ENCODE data around the gene TMEM151A. TPM values are rescaled to one million over a fixed set of nuclear protein-coding genes. Genes with fewer than 3 reads are reported as not detected.
A peak's percentile ranks its signal among the peaks of the same experiment; 100 is the strongest.

TMEM151A gene
- total RNA-seq, 4 donors from 2014 or later = 1.6 to 14.8 (median 9.1) TPM; not detected in 1

DNA sequence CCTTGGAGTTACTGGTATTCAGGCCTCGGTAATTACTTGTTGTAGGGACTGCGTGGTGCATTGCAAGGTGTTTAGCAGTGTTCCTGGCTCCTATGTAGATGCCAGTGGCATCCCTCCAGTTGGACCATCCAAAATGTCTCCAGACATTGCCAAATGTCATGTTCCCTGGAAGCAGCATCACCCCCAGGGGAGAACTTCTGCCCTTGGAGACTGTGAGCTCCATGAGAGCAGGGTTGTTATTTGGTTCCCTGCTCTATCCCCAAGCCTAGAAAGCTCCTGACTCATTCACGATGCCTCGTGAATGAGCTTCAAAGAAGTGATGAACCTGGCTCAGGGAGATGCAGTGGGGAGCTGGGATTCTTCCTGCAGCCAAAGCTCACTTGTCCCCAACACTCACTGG lies 29.9 kb downstream of the TMEM151A start:
- DNase-seq (ENCODE audit: low spot score) (no peak), ATAC-seq (ENCODE audit: low FRiP score) (no peak)
- no peak for TF ChIP-seq CTCF (IDR thresholded peaks at IDR 0.05)

DNA sequence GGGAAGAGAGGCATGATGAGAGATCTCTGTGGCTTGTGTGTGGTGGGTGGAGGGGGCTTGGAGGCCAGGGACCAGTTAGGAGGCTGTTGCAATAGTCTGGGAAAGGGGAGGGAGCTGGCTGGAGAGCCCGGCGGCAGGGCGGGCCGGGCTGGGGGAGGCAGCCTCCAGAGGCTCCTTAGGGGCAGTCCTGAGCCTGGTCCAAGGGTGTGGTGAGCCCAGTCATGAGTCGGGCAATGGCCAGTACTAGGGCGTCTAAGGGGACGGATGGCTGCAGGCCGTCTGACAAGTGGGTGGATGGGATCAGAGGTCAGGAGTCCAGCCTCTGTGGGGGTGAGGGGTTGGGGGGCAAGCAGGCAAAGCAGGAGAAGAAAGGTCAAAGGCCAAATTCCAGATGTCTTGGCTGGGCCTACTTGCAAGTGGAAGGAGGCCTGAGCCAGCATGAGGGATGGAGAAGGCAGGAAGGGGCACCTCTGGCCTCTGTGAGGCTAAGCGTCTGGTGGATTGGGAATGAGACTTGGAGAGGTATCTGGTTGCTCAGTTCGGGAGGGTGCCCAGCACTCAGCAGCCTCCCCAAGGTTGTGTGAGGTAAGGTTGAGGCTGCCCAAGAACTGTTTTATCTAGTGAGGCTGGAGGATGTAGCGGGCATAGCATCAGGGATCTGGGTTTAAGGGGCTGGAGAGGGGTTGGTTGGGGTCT lies 31.2 kb downstream of the TMEM151A start:
- no peak for TF ChIP-seq CTCF (IDR thresholded peaks at IDR 0.05)
- DNase-seq (ENCODE audit: low spot score) = no peak
- ATAC-seq (ENCODE audit: low FRiP score) = no peak

GRCh38 chr11:66323684-66324083 lies 32.0 kb downstream of the TMEM151A start:
- no peak for TF ChIP-seq CTCF (IDR thresholded peaks at IDR 0.05)
- DNase-seq (ENCODE audit: low spot score) = no peak
- no peak for ATAC-seq (ENCODE audit: low FRiP score)

DNA sequence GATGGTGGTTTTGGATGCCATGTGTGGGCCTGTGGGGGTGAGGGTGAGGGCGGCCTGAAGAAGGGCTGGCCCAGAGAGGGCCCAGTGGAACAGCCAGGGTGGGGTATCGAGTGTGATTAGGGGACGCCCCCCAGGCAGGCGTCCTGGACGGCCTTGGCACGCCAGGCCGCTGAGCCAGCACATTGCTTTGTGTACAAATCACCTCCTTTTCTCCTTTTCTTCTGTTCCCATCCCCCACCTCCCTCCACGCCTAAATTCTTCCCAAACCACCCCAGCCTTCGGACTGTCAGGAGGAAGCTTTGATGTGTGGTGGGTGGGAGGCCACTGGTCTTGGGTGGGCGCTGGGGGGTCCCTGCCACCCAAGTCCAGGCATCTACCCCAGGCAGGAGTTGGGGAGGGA lies 33.0 kb downstream of the TMEM151A start:
- ATAC-seq (ENCODE audit: low FRiP score) (no peak), DNase-seq (ENCODE audit: low spot score) (no peak)
- TF ChIP-seq CTCF (IDR thresholded peaks at IDR 0.05) = no peak

DNA sequence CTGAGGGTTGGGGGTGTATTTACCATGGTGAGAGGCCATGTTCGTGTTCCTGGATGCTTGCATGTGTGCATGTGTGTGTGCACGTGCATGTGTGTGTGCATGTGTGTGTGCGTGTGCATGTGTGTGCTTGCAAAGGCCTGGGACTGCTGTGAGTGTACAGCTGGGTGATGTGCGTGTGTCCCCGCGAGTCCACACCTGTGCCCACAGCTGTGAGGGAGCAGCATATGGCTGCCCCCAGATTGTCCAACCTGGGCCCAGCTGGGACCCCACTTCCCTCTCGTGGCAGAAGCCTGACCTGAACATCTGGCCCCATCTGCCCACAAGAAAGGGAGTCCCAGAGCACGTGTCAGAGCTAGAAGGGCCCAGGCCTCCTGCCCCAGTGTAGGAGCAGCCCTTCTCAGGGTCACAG lies 33.6 kb downstream of the TMEM151A start:
- no peak for TF ChIP-seq CTCF (IDR thresholded peaks at IDR 0.05)
- DNase-seq (ENCODE audit: low spot score) (no peak), ATAC-seq (ENCODE audit: low FRiP score) (no peak)

DNA sequence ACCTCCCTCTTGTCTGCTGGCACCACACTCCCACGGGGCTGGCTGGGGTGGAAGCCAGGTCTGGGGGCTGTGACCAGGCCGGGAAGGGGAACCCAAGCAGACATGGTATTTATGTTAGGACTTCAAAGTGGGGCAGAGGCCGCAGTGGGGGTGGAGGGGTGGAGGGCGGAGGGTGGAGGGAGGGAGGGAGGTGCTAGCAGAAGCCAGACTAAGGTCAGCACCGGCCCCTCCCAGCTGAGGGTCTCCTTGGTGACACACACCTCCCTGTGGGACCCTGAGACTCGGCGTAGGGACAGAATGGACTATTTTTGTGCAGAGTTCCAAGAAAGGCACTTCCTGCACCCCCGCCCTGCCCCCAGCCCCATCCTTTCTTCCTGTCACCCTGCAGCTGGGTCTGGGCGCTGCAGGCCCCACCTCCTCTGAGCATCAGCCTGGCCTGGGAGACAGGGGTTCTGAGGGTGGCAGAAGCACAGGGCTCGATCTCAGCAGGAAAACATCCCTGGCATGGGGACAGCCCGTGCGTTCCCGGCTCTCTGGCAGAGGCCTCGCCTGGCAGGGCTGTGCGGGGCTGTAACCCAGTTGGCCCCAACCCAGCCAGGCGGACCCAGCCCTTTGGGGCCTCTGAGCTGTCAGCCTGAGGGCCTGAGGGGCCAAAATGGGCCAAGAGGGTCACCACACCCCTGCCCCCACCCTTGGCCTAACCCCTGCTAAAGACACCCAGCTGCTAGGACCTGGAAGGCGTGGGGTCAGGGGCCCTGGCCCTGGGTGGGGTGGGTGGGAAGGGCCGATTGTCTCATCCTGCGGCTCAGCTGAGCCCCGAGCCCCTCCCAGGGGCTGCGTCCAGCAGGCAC lies 34.8 kb downstream of the TMEM151A start:
- DNase-seq (ENCODE audit: low spot score) = no peak
- peak; percentile 20 for ATAC-seq (ENCODE audit: low FRiP score)
- no peak for TF ChIP-seq CTCF (IDR thresholded peaks at IDR 0.05)
